B cell (primary cell): ENCODE measurements around the gene MON2. TPM values are rescaled to one million over a fixed set of nuclear protein-coding genes. Genes with fewer than 3 reads are reported as not detected.

Experiments
- ATAC-seq: fragments of 200-7000 bp; cut with Tn5 transposase; one replicate; pipeline ENCODE4 v1.10.0; 2021; ENCODE audit warnings: low read depth, mild to moderate bottlenecking, moderate number of reproducible peaks, moderate library complexity
- CTCF ChIA-PET: fragments of 350-600 bp; sonication (Branson Sonifier 250); formaldehyde crosslinking; loops from one replicate; lab custom pipeline; 2021; ENCODE audit warnings: antibody characterized with exemption, inconsistent platforms; lab: Charles Lee
- POLR2A ChIA-PET: fragments of 350-600 bp; sonication (Branson Sonifier 250); formaldehyde crosslinking; loops from one replicate; lab custom pipeline; 2021; ENCODE audit warnings: antibody characterized with exemption; lab: Charles Lee
- DNase-seq: peaks from one replicate; pipeline ENCODE4 v3.0.0; 2013
- H2AFZ ChIP-seq: 2 replicates; pipeline ENCODE4 v1.6.1; 2012; ENCODE audit warnings: mild to moderate bottlenecking, low read depth, low read length; ENCODE audit not compliant: insufficient read depth, poor library complexity, severe bottlenecking
- H3K27ac ChIP-seq, 2 donors: 1 replicate in 1 of 2; 2 replicates in 1 of 2; pipeline ENCODE4 v1.5.1; 2012 to 2013; ENCODE audit warnings: low read length in 2 of 2, mild to moderate bottlenecking in 2 of 2, moderate library complexity in 1 of 2
- H3K27me3 ChIP-seq, 4 experiments: fragments of 200-600 bp in 1 of 4; sonication (generic) in 1 of 4; replicated peaks in 1 of 4; 1 replicate in 2 of 4; 2 replicates in 2 of 4; pipeline versions ENCODE4 v1.6.1 to v1.7.0; 2013 to 2016; ENCODE audit warnings: low read length in 3 of 4, mild to moderate bottlenecking in 2 of 4, mixed read lengths in 1 of 4, moderate library complexity in 1 of 4; ENCODE audit not compliant: insufficient read depth in 4 of 4, control insufficient read depth in 3 of 4; ENCODE audit errors: control extremely low read depth in 1 of 4
- H3K36me3 ChIP-seq, 2 experiments: replicated peaks in 1 of 2; 1 replicate in 1 of 2; 2 replicates in 1 of 2; pipeline versions ENCODE4 v1.6.1 to v1.7.1; 2013; ENCODE audit warnings: low read length in 1 of 2; ENCODE audit not compliant: insufficient read depth in 2 of 2, control insufficient read depth in 1 of 2; ENCODE audit errors: control extremely low read depth in 1 of 2, extremely low read depth in 1 of 2
- H3K4me1 ChIP-seq, 2 donors: fragments of 200-600 bp in 1 of 2; sonication (generic) in 1 of 2; 1 replicate in 1 of 2; 2 replicates in 1 of 2; pipeline versions ENCODE4 v1.5.1 to v1.6.1; 2013 to 2017; ENCODE audit warnings: low read length in 2 of 2; ENCODE audit not compliant: control insufficient read depth in 2 of 2, insufficient read depth in 2 of 2
- H3K4me2 ChIP-seq: replicated peaks from 2 replicates; pipeline ENCODE3; 2012; ENCODE audit warnings: mild to moderate bottlenecking, low read depth, low read length; ENCODE audit not compliant: poor library complexity, severe bottlenecking
- H3K4me3 ChIP-seq, 5 experiments: fragments of 200-600 bp in 1 of 5; sonication (generic) in 1 of 5; 1 replicate in 3 of 5; 2 replicates in 2 of 5; pipeline versions ENCODE4 v1.5.1 to v1.7.0; 2011 to 2016; ENCODE audit warnings: low read length in 4 of 5, mild to moderate bottlenecking in 4 of 5, low read depth in 2 of 5, control low read depth in 1 of 5, moderate library complexity in 1 of 5; ENCODE audit not compliant: insufficient read depth in 1 of 5; ENCODE audit errors: control extremely low read depth in 1 of 5, extremely low read depth in 1 of 5
- H3K79me2 ChIP-seq: fragments of 200-600 bp; sonication (generic); one replicate; pipeline ENCODE4 v1.6.0; 2016; ENCODE audit warnings: low read length; ENCODE audit not compliant: control insufficient read depth, insufficient read depth
- H3K9ac ChIP-seq: fragments of 200-600 bp; sonication (generic); 2 replicates; pipeline ENCODE4 v1.6.1; 2017; ENCODE audit warnings: mild to moderate bottlenecking, low read length, moderate library complexity
- H3K9me3 ChIP-seq, 3 donors: one replicate each; pipeline versions ENCODE4 v1.6.1 to v1.7.1; 2013; ENCODE audit warnings: low read length in 2 of 3; ENCODE audit not compliant: control insufficient read depth in 2 of 3, insufficient read depth in 1 of 3; ENCODE audit errors: control extremely low read depth in 1 of 3
- H4K20me1 ChIP-seq: 2 replicates; pipeline ENCODE4 v1.6.0; 2012; ENCODE audit warnings: mild to moderate bottlenecking, low read length; ENCODE audit not compliant: insufficient read depth, control insufficient read depth, poor library complexity, severe bottlenecking
- H3K27ac Mint-ChIP-seq: one replicate; pipeline ENCODE4 v1.8.0; 2021; ENCODE audit warnings: mixed read lengths
- H3K27me3 Mint-ChIP-seq: one replicate; pipeline ENCODE4 v1.8.0; 2021; ENCODE audit warnings: mixed read lengths
- H3K4me1 Mint-ChIP-seq: one replicate; pipeline ENCODE4 v1.8.0; 2021; ENCODE audit warnings: mixed read lengths
- H3K4me3 Mint-ChIP-seq: one replicate; pipeline ENCODE4 v1.8.0; 2021; ENCODE audit warnings: mixed read lengths
- H3K9me3 Mint-ChIP-seq: one replicate; pipeline ENCODE4 v1.8.0; 2022; ENCODE audit warnings: mixed read lengths; ENCODE audit not compliant: insufficient read depth
- EZH2 ChIP-seq: IDR thresholded peaks from 2 replicates; pipeline ENCODE4 v1.6.1; 2012; ENCODE audit warnings: borderline replicate concordance, low read depth, mild to moderate bottlenecking, moderate library complexity, low read length; ENCODE audit not compliant: insufficient read depth, poor library complexity, severe bottlenecking
- WGBS: methylation state at CpG from one replicate; pipeline ENCODE4 v1.1.5; 2013; ENCODE audit warnings: missing lambda C conversion rate; ENCODE audit not compliant: insufficient coverage; 5-methylcytosine and 5-hydroxymethylcytosine counted together
- intact Hi-C: fragments of 100-400 bp; cut with micrococcal nuclease; formaldehyde crosslinking; loops from one replicate; pipeline ENCODE4 v1.10.0; 2022
- polyA plus RNA-seq: library from polyadenylated mRNA; depleted of rRNA; stranded (reverse); fragments of >200 nt; gene quantifications from 2 replicates; pipeline ENCODE4 v1.2.3, GENCODE V29; 2012
- total RNA-seq, 2 donors: library from RNA; stranded (reverse); fragments of 120-200 nt in 1 of 2; gene quantifications; 1 replicate in 1 of 2; 2 replicates in 1 of 2; pipeline versions ENCODE4 v1.2.3 to v1.2.4, GENCODE V29; 2013 to 2022
- TF ChIP-seq, protein P1 (sequence below): fragments of 200-600 bp; IDR thresholded peaks from one replicate; pipeline ENCODE4 v1.8.0; 2022; ENCODE audit warnings: antibody characterized with exemption, mild to moderate bottlenecking

The MON2 gene
- total and polyA plus RNA-seq, 2 donors (not counting 1 experiment from before 2014, with no cell fraction given), result 18.9 to 104 TPM

- Histone ChIP-seq H3K9me3 (no peaks in the 10 kb centered on the region), H3K4me3 (no peak overlapping the region), H2AFZ (no peak overlapping the region), H4K20me1 (no peaks in the 10 kb centered on the region), H3K4me1 (no peaks in the 10 kb centered on the region), H3K9ac (no peak overlapping the region), H3K79me2 (no peaks in the 10 kb centered on the region), H3K4me2 (no peak overlapping the region), H3K27me3 (peaks cover 0 to 11% (median 7%) of the 10 kb centered on the region in 4 experiments), H3K36me3 (no peaks in the 10 kb centered on the region), H3K27ac (no peak overlapping the region)
- Mint-ChIP-seq H3K27me3 (peaks cover 34% of the 10 kb centered on the region), H3K9me3 (no peaks in the 10 kb centered on the region), H3K4me1 (no peaks in the 10 kb centered on the region), H3K27ac (no peak overlapping the region), H3K4me3 (no peak overlapping the region)
- no CpG with 5 or more reads among the region's 2 CpGs for WGBS
- no peak for ATAC-seq
- intact Hi-C loops, result no loop called here
- ChIA-PET POLR2A (no interaction called here), CTCF (no interaction called here)
- DNase-seq, result no peak
- no peak for TF ChIP-seq EZH2
- TF ChIP-seq, protein P1, sequence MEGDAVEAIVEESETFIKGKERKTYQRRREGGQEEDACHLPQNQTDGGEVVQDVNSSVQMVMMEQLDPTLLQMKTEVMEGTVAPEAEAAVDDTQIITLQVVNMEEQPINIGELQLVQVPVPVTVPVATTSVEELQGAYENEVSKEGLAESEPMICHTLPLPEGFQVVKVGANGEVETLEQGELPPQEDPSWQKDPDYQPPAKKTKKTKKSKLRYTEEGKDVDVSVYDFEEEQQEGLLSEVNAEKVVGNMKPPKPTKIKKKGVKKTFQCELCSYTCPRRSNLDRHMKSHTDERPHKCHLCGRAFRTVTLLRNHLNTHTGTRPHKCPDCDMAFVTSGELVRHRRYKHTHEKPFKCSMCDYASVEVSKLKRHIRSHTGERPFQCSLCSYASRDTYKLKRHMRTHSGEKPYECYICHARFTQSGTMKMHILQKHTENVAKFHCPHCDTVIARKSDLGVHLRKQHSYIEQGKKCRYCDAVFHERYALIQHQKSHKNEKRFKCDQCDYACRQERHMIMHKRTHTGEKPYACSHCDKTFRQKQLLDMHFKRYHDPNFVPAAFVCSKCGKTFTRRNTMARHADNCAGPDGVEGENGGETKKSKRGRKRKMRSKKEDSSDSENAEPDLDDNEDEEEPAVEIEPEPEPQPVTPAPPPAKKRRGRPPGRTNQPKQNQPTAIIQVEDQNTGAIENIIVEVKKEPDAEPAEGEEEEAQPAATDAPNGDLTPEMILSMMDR, result no peak
Measured at GRCh38 chr12:62625228-62625627, 158.6 kb downstream of the MON2 start.

DNA sequence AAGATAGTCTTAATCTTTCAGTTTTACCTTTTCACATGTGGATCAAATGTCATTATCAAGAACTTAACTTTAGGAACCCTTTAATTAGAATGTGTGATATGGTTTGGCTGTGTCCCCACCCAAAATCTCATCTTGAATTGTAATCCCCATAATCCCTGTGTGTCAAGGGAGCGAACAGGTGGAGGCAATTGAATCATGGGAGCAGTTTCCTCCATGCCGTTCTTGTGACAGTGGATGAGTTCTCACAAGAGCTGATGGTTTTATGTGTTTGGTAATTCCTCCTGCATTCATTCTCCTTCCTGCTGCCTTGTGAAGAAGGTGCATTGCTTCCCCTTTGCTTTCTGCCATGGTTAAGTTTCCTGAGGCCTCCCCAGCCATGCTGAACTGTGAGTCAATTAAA, 160.6 kb downstream of the MON2 start:
- H3K27ac ChIP-seq, result no peak overlapping the region

More for the DNA sequence above, 160.6 kb downstream of the MON2 start:
- POLR2A ChIA-PET, result no interaction called here
- ATAC-seq, result no peak
- Mint-ChIP-seq H3K4me1 (peaks cover 6% of the 10 kb centered on the region), H3K9me3 (no peaks in the 10 kb centered on the region), H3K4me3 (no peak overlapping the region), H3K27ac (no peak overlapping the region), H3K27me3 (peaks cover 53% of the 10 kb centered on the region)
- no peak overlapping the region for H3K4me2 ChIP-seq
- intact Hi-C loops, result no loop called here
- H3K79me2 ChIP-seq, result no peaks in the 10 kb centered on the region
- peaks cover 9 to 10% of the 10 kb centered on the region in 2 donors for H3K4me1 ChIP-seq
- 100% methylated on average over 1 of the region's 2 CpGs for WGBS
- H3K27me3 ChIP-seq, result peaks cover 0 to 26% (median 21%) of the 10 kb centered on the region in 4 experiments
- TF ChIP-seq, protein P1, result no peak
- TF ChIP-seq EZH2, result no peak
- H3K4me3 ChIP-seq, result no peak overlapping the region
- H4K20me1 ChIP-seq, result no peaks in the 10 kb centered on the region
- CTCF ChIA-PET, result no interaction called here
- H3K9me3 ChIP-seq, result no peaks in the 10 kb centered on the region
- H3K9ac ChIP-seq, result no peak overlapping the region
- no peak for DNase-seq
- H2AFZ ChIP-seq, result no peak overlapping the region
- no peaks in the 10 kb centered on the region for H3K36me3 ChIP-seq
